Inferior parietal cortex (tissue), 1 donor: ENCODE measurements around the gene TYRO3.
"Not testable (repeated sequence)": the region's sequence is repeated elsewhere in the genome, so short reads cannot be mapped to it uniquely, and the experiment has no call there.

Experiments used
- DNase-seq: peaks from one replicate; pipeline ENCODE4 v3.0.0-alpha.2; 2016; ENCODE audit errors: extremely low spot score

The TYRO3 gene

GRCh38 chr15:41554343-41554742 is 4.7 kb upstream of the TYRO3 start:
- DNase-seq: no peak

- no peak for DNase-seq
Measured at GRCh38 chr15:41554915-41555314, 4.1 kb upstream of the TYRO3 start.

- no peak for DNase-seq
Measured at GRCh38 chr15:41556677-41557076, 2.3 kb upstream of the TYRO3 start.

GRCh38 chr15:41557673-41558399 is 1.2 kb upstream of the TYRO3 start:
- DNase-seq: peak; percentile 85

- no peak for DNase-seq
Measured at GRCh38 chr15:41559239-41559782, 299 bp downstream of the TYRO3 start.

- DNase-seq: no peak
Measured at GRCh38 chr15:41560572-41560874, 1.5 kb downstream of the TYRO3 start.

GRCh38 chr15:41561104-41561776 is 2.2 kb downstream of the TYRO3 start:
- DNase-seq: no peak

GRCh38 chr15:41561777-41562145 is 2.7 kb downstream of the TYRO3 start:
- DNase-seq: peak; percentile 76

- no peak for DNase-seq
Measured at GRCh38 chr15:41562244-41562643, 3.2 kb downstream of the TYRO3 start.

GRCh38 chr15:41562784-41563198 is 3.8 kb downstream of the TYRO3 start:
- DNase-seq: no peak

- peak; percentile 45 for DNase-seq
Measured at GRCh38 chr15:41564286-41564959, 5.4 kb downstream of the TYRO3 start.

- DNase-seq: no peak
Measured at GRCh38 chr15:41564960-41565502, 6.0 kb downstream of the TYRO3 start.

- no peak for DNase-seq
Measured at GRCh38 chr15:41565702-41566101, 6.7 kb downstream of the TYRO3 start.

- DNase-seq: no peak
Measured at GRCh38 chr15:41566121-41566885, 7.3 kb downstream of the TYRO3 start.

- no peak for DNase-seq
Measured at GRCh38 chr15:41567261-41567660, 8.2 kb downstream of the TYRO3 start.

- no peak for DNase-seq
Measured at GRCh38 chr15:41567862-41568261, 8.8 kb downstream of the TYRO3 start.

GRCh38 chr15:41568350-41569017 is 9.5 kb downstream of the TYRO3 start:
- peak; percentile 51 for DNase-seq

GRCh38 chr15:41569232-41569631 is 10.2 kb downstream of the TYRO3 start:
- DNase-seq: not testable (repeated sequence)

GRCh38 chr15:41570764-41571163 is 11.8 kb downstream of the TYRO3 start:
- DNase-seq: no peak

- DNase-seq: no peak
Measured at GRCh38 chr15:41571948-41572347, 12.9 kb downstream of the TYRO3 start.

GRCh38 chr15:41572866-41573265 is 13.9 kb downstream of the TYRO3 start:
- DNase-seq: no peak
